Body of pancreas (tissue), 4 donors: Measurements from ENCODE around the gene TNFSF12. TPM values are rescaled to one million over a fixed set of nuclear protein-coding genes. Genes with fewer than 3 reads are reported as not detected.

Experiments
- ATAC-seq: fragments of 150-250 bp; one replicate; pipeline ENCODE4 v1.9.1; 2016
- DNase-seq, 4 donors: peaks; one replicate each; pipeline ENCODE4 v3.0.0-alpha.2; 2019
- H3K27ac ChIP-seq, 4 donors: fragments of 200-600 bp; sonication (generic); 1 replicate in 3 of 4; 2 replicates in 1 of 4; pipeline versions ENCODE4 v1.5.1 to v1.6.1; 2016 to 2019; ENCODE audit warnings: mild to moderate bottlenecking in 1 of 4, mixed read lengths in 1 of 4, moderate library complexity in 1 of 4
- H3K27me3 ChIP-seq, 2 donors: fragments of 200-600 bp; sonication (generic); one replicate each; pipeline ENCODE4 v1.6.0; 2016; ENCODE audit warnings: mild to moderate bottlenecking in 1 of 2
- H3K36me3 ChIP-seq, 2 donors: fragments of 200-600 bp; sonication (generic); replicated peaks in 1 of 2; 2 replicates each; pipeline ENCODE4 v1.5.1; 2016; ENCODE audit warnings: low read depth in 2 of 2; ENCODE audit not compliant: insufficient read depth in 1 of 2
- H3K4me1 ChIP-seq: fragments of 200-600 bp; sonication (generic); one replicate; pipeline ENCODE4 v1.6.0; 2016
- H3K4me3 ChIP-seq, 2 donors: fragments of 200-600 bp; sonication (generic); 1 replicate in 1 of 2; 2 replicates in 1 of 2; pipeline ENCODE4 v1.5.1; 2016 to 2019
- H3K9me3 ChIP-seq, 3 donors: fragments of 200-600 bp; sonication (generic); 1 replicate in 2 of 3; 2 replicates in 1 of 3; pipeline ENCODE4 v1.5.1; 2016
- POLR2A ChIP-seq, 3 donors: fragments of 450-650 bp; IDR thresholded peaks; one replicate each; pipeline ENCODE4 v1.6.1; 2016; ENCODE audit warnings: antibody characterized with exemption in 3 of 3, mild to moderate bottlenecking in 2 of 3
- WGBS, 2 donors: methylation state at CpG; one replicate each; pipeline ENCODE4 v1.1.5; 2017; 5-methylcytosine and 5-hydroxymethylcytosine counted together
- intact Hi-C: fragments of 100-400 bp; cut with DNase I; formaldehyde crosslinking; loops from one replicate; pipeline ENCODE4 v1.15.1; 2023
- total RNA-seq, 2 donors: library from RNA; depleted of rRNA; stranded (reverse); fragments of >200 nt; gene quantifications; one replicate each; pipeline ENCODE4 v1.1.0, GENCODE V29; 2016
- TF ChIP-seq, protein P1 (sequence below), 7 experiments: fragments of 450-650 bp in 4 of 7; fragments of 200-600 bp in 3 of 7; sonication (generic) in 3 of 7; IDR thresholded peaks; one replicate each; pipeline ENCODE4 v1.5.1; 2016 to 2019; ENCODE audit warnings: antibody characterized with exemption in 7 of 7

TNFSF12 gene
- total RNA-seq, 2 donors from 2014 or later: 32.2 to 48.8 TPM

- DNase-seq (no peak), ATAC-seq (no peak)
- Histone ChIP-seq H3K9me3 (no peaks in the 10 kb centered on the region), H3K4me1 (no peaks in the 10 kb centered on the region), H3K27ac (no peak overlapping the region), H3K27me3 (no peaks in the 10 kb centered on the region), H3K36me3 (peaks cover 43 to 53% of the 10 kb centered on the region in 2 donors), H3K4me3 (no peak overlapping the region)
- WGBS, 2 donors: 82 to 89% methylated on average over 10 of the region's 10 CpGs
- TF ChIP-seq POLR2A (IDR thresholded peaks at IDR 0.05): no peak
- TF ChIP-seq, protein P1, sequence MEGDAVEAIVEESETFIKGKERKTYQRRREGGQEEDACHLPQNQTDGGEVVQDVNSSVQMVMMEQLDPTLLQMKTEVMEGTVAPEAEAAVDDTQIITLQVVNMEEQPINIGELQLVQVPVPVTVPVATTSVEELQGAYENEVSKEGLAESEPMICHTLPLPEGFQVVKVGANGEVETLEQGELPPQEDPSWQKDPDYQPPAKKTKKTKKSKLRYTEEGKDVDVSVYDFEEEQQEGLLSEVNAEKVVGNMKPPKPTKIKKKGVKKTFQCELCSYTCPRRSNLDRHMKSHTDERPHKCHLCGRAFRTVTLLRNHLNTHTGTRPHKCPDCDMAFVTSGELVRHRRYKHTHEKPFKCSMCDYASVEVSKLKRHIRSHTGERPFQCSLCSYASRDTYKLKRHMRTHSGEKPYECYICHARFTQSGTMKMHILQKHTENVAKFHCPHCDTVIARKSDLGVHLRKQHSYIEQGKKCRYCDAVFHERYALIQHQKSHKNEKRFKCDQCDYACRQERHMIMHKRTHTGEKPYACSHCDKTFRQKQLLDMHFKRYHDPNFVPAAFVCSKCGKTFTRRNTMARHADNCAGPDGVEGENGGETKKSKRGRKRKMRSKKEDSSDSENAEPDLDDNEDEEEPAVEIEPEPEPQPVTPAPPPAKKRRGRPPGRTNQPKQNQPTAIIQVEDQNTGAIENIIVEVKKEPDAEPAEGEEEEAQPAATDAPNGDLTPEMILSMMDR (IDR thresholded peaks at IDR 0.05): no peak
- intact Hi-C loops: loop anchor here (5.0 kb wide), 1 partner anchor 51 kb away; the partner anchor contains the start of gene SENP3
Measured at GRCh38 chr17:7511108-7511507, 37.8 kb upstream of the TNFSF12 start.

DNA sequence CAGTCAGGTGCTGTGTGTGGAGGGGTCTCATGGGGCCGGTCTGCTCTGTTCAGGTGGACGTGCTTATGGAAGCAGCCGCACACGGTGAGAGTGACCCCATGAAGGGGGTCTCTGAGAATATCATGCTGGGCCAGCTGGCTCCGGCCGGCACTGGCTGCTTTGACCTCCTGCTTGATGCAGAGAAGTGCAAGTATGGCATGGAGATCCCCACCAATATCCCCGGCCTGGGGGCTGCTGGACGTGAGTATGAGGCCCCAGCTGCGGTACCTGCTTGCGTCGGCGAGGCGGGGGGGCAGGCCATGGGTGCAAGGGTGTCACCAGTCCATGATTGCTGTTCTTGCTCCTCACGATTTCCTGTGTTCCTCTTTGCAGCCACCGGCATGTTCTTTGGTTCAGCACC lies 36.8 kb upstream of the TNFSF12 start:
- Histone ChIP-seq H3K9me3 (no peaks in the 10 kb centered on the region), H3K27ac (no peak overlapping the region), H3K4me1 (no peaks in the 10 kb centered on the region), H3K27me3 (no peaks in the 10 kb centered on the region), H3K4me3 (no peak overlapping the region), H3K36me3 (peaks cover 43 to 49% of the 10 kb centered on the region in 2 donors)
- DNase-seq: no peak
- no peak for TF ChIP-seq POLR2A (IDR thresholded peaks at IDR 0.05)
- TF ChIP-seq, protein P1 (IDR thresholded peaks at IDR 0.05): no peak
- ATAC-seq: no peak
- intact Hi-C loops: loop anchor here (5.0 kb wide), 1 partner anchor 50 kb away; the partner anchor contains the start of gene SENP3
- WGBS, 2 donors: 86% methylated on average over 6 to 9 of the region's 15 CpGs

DNA sequence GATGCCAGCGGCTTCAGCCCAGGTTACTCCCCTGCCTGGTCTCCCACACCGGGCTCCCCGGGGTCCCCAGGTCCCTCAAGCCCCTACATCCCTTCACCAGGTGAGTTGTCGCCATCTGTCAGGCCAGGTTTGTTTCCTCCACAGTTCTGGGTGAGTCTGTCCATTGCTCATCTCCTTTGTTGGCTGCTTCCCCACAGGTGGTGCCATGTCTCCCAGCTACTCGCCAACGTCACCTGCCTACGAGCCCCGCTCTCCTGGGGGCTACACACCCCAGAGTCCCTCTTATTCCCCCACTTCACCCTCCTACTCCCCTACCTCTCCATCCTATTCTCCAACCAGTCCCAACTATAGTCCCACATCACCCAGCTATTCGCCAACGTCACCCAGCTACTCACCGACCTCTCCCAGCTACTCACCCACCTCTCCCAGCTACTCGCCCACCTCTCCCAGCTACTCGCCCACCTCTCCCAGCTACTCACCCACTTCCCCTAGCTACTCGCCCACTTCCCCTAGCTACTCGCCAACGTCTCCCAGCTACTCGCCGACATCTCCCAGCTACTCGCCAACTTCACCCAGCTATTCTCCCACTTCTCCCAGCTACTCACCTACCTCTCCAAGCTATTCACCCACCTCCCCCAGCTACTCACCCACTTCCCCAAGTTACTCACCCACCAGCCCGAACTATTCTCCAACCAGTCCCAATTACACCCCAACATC lies 35.9 kb upstream of the TNFSF12 start:
- TF ChIP-seq, protein P1 (IDR thresholded peaks at IDR 0.05): no peak
- no peak for TF ChIP-seq POLR2A (IDR thresholded peaks at IDR 0.05)
- Histone ChIP-seq H3K36me3 (peaks cover 42 to 47% of the 10 kb centered on the region in 2 donors), H3K27me3 (no peaks in the 10 kb centered on the region), H3K4me1 (no peaks in the 10 kb centered on the region), H3K4me3 (no peak overlapping the region), H3K9me3 (no peaks in the 10 kb centered on the region), H3K27ac (no peak overlapping the region)
- DNase-seq (no peak), ATAC-seq (no peak)
- 85 to 93% methylated on average over 17 to 20 of the region's 20 CpGs for WGBS, 2 donors
- intact Hi-C loops: loop anchor here (5.0 kb wide), 1 partner anchor 49 kb away; the partner anchor contains the start of gene SENP3

- TF ChIP-seq, protein P1 (IDR thresholded peaks at IDR 0.05): no peak
- no peak for TF ChIP-seq POLR2A (IDR thresholded peaks at IDR 0.05)
- ATAC-seq (no peak), DNase-seq (no peak)
- H3K36me3 ChIP-seq: peaks cover 32 to 37% of the 10 kb centered on the region in 2 donors
- H3K27me3 ChIP-seq: no peaks in the 10 kb centered on the region
- H3K27ac ChIP-seq: no peak overlapping the region
- H3K4me1 ChIP-seq: no peaks in the 10 kb centered on the region
- 66 to 73% methylated on average over 11 to 17 of the region's 17 CpGs for WGBS, 2 donors
- H3K4me3 ChIP-seq: no peak overlapping the region
- intact Hi-C loops: loop anchor here (5.0 kb wide), 1 partner anchor 48 kb away; the partner anchor contains the start of gene SENP3
- no peaks in the 10 kb centered on the region for H3K9me3 ChIP-seq
Measured at GRCh38 chr17:7513850-7514419, 34.9 kb upstream of the TNFSF12 start.
